Upper lobe of left lung (tissue), 6 donors: ENCODE results near the gene FXYD7. TPM values are rescaled to one million over a fixed set of nuclear protein-coding genes. Genes with fewer than 3 reads are reported as not detected.

Experiments used
- ATAC-seq, 2 donors: fragments of 200-7000 bp; cut with Tn5 transposase; one replicate each; pipeline ENCODE4 v1.9.1; 2022; ENCODE audit warnings: mild to moderate bottlenecking in 2 of 2, moderate library complexity in 2 of 2; ENCODE audit not compliant: low FRiP score in 2 of 2
- DNase-seq, 2 donors: peaks; one replicate each; pipeline ENCODE4 v3.0.0-alpha.2; 2019 to 2020
- H3K27ac ChIP-seq, 4 donors: fragments of 200-600 bp; sonication (generic); one replicate each; pipeline ENCODE4 v1.5.1; 2016 to 2019
- H3K27me3 ChIP-seq, 4 donors: fragments of 200-600 bp; sonication (generic); one replicate each; pipeline ENCODE4 v1.5.1; 2017 to 2019
- H3K36me3 ChIP-seq, 4 donors: fragments of 200-600 bp; sonication (generic); one replicate each; pipeline ENCODE4 v1.5.1; 2016 to 2019
- H3K4me1 ChIP-seq, 4 donors: fragments of 200-600 bp; sonication (generic); one replicate each; pipeline ENCODE4 v1.5.1; 2018 to 2019
- H3K4me3 ChIP-seq, 4 donors: fragments of 200-600 bp; sonication (generic); one replicate each; pipeline ENCODE4 v1.5.1; 2017 to 2019; ENCODE audit warnings: mild to moderate bottlenecking in 2 of 4, moderate library complexity in 1 of 4
- H3K9me3 ChIP-seq, 4 donors: fragments of 200-600 bp; sonication (generic); one replicate each; pipeline ENCODE4 v1.5.1; 2018 to 2019
- CTCF ChIP-seq, 6 experiments: fragments of 450-650 bp in 4 of 6; fragments of 200-600 bp in 2 of 6; sonication (generic) in 2 of 6; IDR thresholded peaks; one replicate each; pipeline ENCODE4 v1.5.1; 2016 to 2019; ENCODE audit warnings: antibody characterized with exemption in 6 of 6
- EP300 ChIP-seq, 4 donors: sonication (generic); formaldehyde crosslinking; IDR thresholded peaks; one replicate each; pipeline ENCODE4 v1.5.1; 2017; ENCODE audit warnings: antibody characterized with exemption in 4 of 4, control low read depth in 2 of 4
- POLR2A ChIP-seq, 4 donors: fragments of 450-650 bp; IDR thresholded peaks; one replicate each; pipeline ENCODE4 v1.5.1; 2016 to 2017; ENCODE audit warnings: antibody characterized with exemption in 4 of 4, mild to moderate bottlenecking in 2 of 4
- POLR2AphosphoS5 ChIP-seq, 2 donors: sonication (generic); formaldehyde crosslinking; IDR thresholded peaks; one replicate each; pipeline ENCODE4 v1.5.1; 2017; ENCODE audit warnings: antibody characterized with exemption in 2 of 2
- WGBS, 2 donors: methylation state at CpG; one replicate each; pipeline ENCODE4 v1.1.5; 2017 to 2018; 5-methylcytosine and 5-hydroxymethylcytosine counted together
- total RNA-seq, 6 donors: library from RNA; depleted of rRNA in 4 of 6; stranded (reverse); fragments of >200 nt in 4 of 6; gene quantifications; one replicate each; pipeline versions ENCODE4 v1.1.0 to v1.2.1, GENCODE V29; 2016 to 2021
- donor health status: DM: no; HTN: no; CAD: no; lungs with moderate emphysema.
- donor health status: DM: no; HTN: yes; CAD: no; lungs with severe emphysema.

The FXYD7 gene
- total RNA-seq, 6 donors from 2014 or later = 0.34 TPM; not detected in 5

GRCh38 chr19:35115177-35115951 is 27.7 kb upstream of the FXYD7 start, which contains the start of gene FXYD3:
FXYD3 (plus strand) TSS chr19:35115823; CDS start chr19:35119377, 3,554 bp downstream.
- Histone ChIP-seq H3K27ac (peak within 1 kb of the TSS; percentile 80 to 87 (median 84)), H3K36me3 (no peaks in the 10 kb centered on the region), H3K9me3 (no peaks in the 10 kb centered on the region), H3K4me3 (peak within 1 kb of the TSS in 3 of 4 donors; percentile 29 to 52 (median 46)), H3K27me3 (no peaks in the 10 kb centered on the region), H3K4me1 (peaks cover 13 to 39% (median 22%) of the 10 kb centered on the region in 4 donors)
- WGBS, 2 donors = 57% methylated on average over 10 to 14 of the region's 14 CpGs
- peak in 1 of 2 donors; percentile 59 for DNase-seq
- no peak for ATAC-seq
- TF ChIP-seq POLR2AphosphoS5 (IDR thresholded peaks at IDR 0.05) (no peak), POLR2A (IDR thresholded peaks at IDR 0.05) (peak in 1 of 4 donors; percentile 4)

GRCh38 chr19:35116072-35116801 is 26.8 kb upstream of the FXYD7 start:
- peak overlapping the region; percentile 80 to 87 (median 84) for H3K27ac ChIP-seq
- peak in 1 of 2 donors; percentile 28 for ATAC-seq
- peak overlapping the region in 3 of 4 donors; percentile 29 to 52 (median 46) for H3K4me3 ChIP-seq
- peaks cover 13 to 47% (median 24%) of the 10 kb centered on the region in 4 donors for H3K4me1 ChIP-seq
- no peaks in the 10 kb centered on the region for H3K27me3 ChIP-seq
- WGBS, 2 donors = 65 to 84% methylated on average over 5 to 13 of the region's 13 CpGs
- peak in 1 of 2 donors; percentile 69 for DNase-seq
- TF ChIP-seq POLR2A (IDR thresholded peaks at IDR 0.05) (peak in 3 of 4 donors; percentile 39 to 74 (median 40)), POLR2AphosphoS5 (IDR thresholded peaks at IDR 0.05) (peak in 1 of 2 donors; percentile 30), EP300 (IDR thresholded peaks at IDR 0.05) (no peak)
- H3K36me3 ChIP-seq = no peaks in the 10 kb centered on the region
- no peaks in the 10 kb centered on the region for H3K9me3 ChIP-seq

DNA sequence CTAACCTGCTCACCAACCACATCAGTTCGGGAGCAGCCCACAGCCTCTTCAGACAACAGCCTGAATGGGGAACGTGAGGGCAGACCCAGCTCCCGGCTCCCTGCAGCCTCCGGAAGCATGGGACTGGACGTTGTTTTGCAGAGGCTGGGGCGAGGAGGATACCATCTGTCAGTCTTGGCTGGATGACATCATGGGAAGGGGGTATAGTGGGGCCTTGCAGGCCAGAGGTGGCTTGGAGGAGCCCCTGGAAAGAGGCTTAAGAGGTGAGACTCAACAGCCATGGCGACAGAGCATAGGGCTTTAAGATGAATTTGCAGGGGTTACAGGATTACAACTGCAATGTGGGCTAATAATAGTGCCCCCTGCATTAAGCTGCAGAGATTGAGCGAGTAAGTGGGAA is 25.9 kb upstream of the FXYD7 start:
- ATAC-seq (no peak), DNase-seq (no peak)
- Histone ChIP-seq H3K27me3 (no peaks in the 10 kb centered on the region), H3K27ac (peak overlapping the region; percentile 80 to 87 (median 84)), H3K36me3 (peaks cover 0 to under 1% (median 0%) of the 10 kb centered on the region in 4 donors), H3K4me3 (peak overlapping the region in 3 of 4 donors; percentile 29 to 52 (median 46)), H3K9me3 (no peaks in the 10 kb centered on the region), H3K4me1 (peaks cover 13 to 47% (median 24%) of the 10 kb centered on the region in 4 donors)
- TF ChIP-seq EP300 (IDR thresholded peaks at IDR 0.05) = no peak
- no peak for TF ChIP-seq POLR2A (IDR thresholded peaks at IDR 0.05)
- no peak for TF ChIP-seq CTCF (IDR thresholded peaks at IDR 0.05)
- no peak for TF ChIP-seq POLR2AphosphoS5 (IDR thresholded peaks at IDR 0.05)
- 55 to 68% methylated on average over 6 to 8 of the region's 8 CpGs for WGBS, 2 donors

DNA sequence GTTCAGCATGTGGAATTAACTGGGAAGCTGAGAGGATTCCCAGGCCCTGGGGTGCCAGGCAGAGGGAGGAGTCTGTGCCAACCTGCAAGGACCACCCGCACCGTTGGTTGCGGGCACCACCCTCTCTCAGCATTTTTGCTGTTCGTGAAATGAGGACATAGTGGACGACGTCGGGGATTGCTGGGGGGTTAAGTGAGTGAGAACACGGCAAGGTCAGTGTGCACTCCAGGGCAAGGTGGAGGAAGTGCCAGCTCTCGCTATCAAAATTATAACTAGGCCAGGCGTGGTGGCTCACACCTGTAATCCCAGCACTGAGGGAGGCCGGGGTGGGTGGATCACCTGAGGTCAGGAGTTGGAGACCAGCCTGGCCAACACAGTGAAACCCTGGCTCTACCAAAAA is 25.3 kb upstream of the FXYD7 start:
- Histone ChIP-seq H3K4me3 (peak overlapping the region in 2 of 4 donors; percentile 46 to 52), H3K27ac (peak overlapping the region; percentile 75 to 87 (median 84)), H3K4me1 (peaks cover 13 to 51% (median 27%) of the 10 kb centered on the region in 4 donors), H3K27me3 (no peaks in the 10 kb centered on the region), H3K9me3 (no peaks in the 10 kb centered on the region), H3K36me3 (peaks cover 0 to 4% (median 0%) of the 10 kb centered on the region in 4 donors)
- TF ChIP-seq POLR2AphosphoS5 (IDR thresholded peaks at IDR 0.05) (peak in 1 of 2 donors; percentile 30), CTCF (IDR thresholded peaks at IDR 0.05) (no peak), EP300 (IDR thresholded peaks at IDR 0.05) (peak in 1 of 4 donors; percentile 11)
- DNase-seq (peak in 1 of 2 donors; percentile 65), ATAC-seq (peak in 1 of 2 donors; percentile 28)
- 61% methylated on average over 9 to 11 of the region's 11 CpGs for WGBS, 2 donors

DNA sequence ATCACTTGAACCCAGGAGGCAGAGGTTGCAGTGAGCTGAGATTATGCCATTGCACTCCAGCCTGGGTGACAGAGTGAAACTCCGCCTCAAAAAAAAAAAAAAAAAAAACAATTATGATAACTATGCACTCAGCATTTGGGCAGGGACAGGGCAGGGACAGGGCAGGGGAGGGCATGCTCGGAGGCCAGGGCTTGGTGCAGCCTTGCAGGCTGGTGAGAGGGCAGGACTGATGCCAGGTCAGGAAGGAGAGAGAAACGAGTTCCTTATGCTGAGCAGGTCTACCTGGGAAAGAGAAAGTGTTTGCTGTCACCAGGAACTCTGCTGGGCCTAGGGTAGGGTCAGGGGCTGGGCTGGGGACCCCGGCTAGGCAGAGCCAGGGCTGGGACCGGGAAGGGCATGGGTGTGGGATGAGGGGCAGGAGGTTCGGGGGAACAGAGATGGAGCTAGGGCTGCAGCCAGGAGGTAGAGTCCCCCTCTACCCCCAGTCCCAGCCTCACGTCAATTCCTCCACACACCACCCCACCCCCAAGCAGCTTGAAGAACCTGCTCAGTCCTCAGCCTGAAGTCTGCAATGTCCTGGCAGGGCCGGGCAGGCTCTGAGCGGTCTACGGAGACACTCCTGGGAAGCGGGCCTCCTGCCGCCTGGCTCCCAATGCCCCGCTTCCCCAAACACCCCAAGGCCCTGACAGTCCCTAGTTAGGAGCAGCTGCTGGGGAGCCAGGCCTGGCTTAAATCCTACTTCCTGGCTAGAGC is 24.6 kb upstream of the FXYD7 start:
- Histone ChIP-seq H3K4me3 (peak overlapping the region; percentile 7 to 52 (median 27)), H3K27ac (peak overlapping the region; percentile 75 to 87 (median 80)), H3K9me3 (no peaks in the 10 kb centered on the region), H3K36me3 (peaks cover 0 to 4% (median 0%) of the 10 kb centered on the region in 4 donors), H3K27me3 (no peaks in the 10 kb centered on the region), H3K4me1 (peaks cover 18 to 56% (median 32%) of the 10 kb centered on the region in 4 donors)
- peak; percentile 22 to 90 for ATAC-seq
- TF ChIP-seq POLR2AphosphoS5 (IDR thresholded peaks at IDR 0.05) (no peak), POLR2A (IDR thresholded peaks at IDR 0.05) (peak in 2 of 4 donors; percentile 13 to 65)
- DNase-seq = peak; percentile 66 to 88
- WGBS, 2 donors = 65 to 69% methylated on average over 11 to 13 of the region's 13 CpGs
